Measurements from ENCODE around the gene REV1.

REV1 gene

DNA sequence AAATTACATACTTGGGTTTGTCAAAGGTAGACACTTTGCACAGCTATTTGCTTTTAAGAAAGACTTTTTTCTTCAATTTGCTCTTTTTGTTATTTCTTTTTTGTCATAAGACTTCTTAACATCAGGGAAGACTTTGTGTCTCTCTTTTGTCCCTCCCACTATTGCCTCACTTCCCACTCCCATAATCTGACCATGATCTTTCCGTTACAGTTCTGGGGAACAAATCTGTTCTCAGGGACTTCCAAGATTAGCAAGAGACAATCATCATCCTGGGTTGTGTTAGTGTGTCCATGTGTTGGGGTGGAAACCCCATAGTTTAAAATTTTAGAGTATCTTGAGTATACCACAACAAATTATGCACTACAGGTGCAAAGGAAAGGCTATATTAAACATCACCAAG lies 75.3 kb downstream of the REV1 start (continued):
- TF ChIP-seq SNAI2 (CRISPR knock-in tag; IDR thresholded peaks at IDR 0.05) (no peak), TCF4 (CRISPR knock-in tag; IDR thresholded peaks at IDR 0.05; ENCODE audit: borderline replicate concordance) (no peak)

DNA sequence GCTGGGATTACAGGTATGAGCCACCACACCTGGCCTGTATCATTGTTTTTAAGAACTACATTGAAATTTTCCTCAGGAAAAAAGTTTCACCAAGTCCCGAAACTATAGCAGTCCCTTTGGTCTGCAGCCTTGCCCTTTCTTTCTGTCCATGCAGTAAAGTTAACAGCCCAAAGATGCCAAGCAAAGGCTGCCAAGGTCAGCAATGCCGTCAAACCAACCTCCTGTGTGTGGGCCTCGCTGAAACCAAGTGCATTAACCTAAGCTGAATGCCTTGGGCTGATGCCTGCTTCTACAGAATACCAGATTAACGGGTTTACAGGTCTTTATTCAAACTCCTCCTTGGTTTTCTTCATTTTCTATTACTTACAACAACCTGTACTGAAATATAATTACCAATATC lies 79.5 kb downstream of the REV1 start:
- TF ChIP-seq ZNF565 (CRISPR knock-in tag; conservative IDR thresholded peaks at IDR 0.05; ENCODE audit: low read depth), result no peak
- TF ChIP-seq ESRRG (CRISPR knock-in tag; IDR thresholded peaks at IDR 0.05), result no peak
- no peak for TF ChIP-seq TOX (CRISPR knock-in tag; IDR thresholded peaks at IDR 0.05; ENCODE audit: borderline replicate concordance)
- TF ChIP-seq ZNF70 (CRISPR knock-in tag; IDR thresholded peaks at IDR 0.05), result no peak
- TF ChIP-seq ARNTL (CRISPR knock-in tag; IDR thresholded peaks at IDR 0.05; ENCODE audit: borderline replicate concordance, low read depth), result no peak
- no peak for ATAC-seq

DNA sequence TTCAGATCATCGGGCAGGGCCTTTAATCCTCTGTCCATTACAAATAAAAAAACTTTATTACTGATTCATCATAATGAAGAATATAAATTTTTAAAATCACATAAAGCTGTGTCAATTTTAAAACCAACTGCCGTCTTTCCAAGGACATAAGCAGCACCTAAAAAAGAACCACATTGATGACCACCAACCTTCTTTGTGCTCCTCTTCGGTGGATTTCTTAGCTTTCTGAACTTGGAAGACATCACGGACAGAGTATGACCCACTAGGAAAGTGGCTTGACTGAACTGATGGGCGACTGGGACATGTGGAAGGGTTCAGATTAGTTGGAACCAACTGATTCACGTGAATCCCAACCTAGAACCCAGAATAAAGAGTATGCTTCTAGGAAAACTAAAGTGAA lies 83.7 kb downstream of the REV1 start:
- ATAC-seq, result no peak
- TF ChIP-seq RARB (CRISPR knock-in tag; IDR thresholded peaks at IDR 0.05) (no peak), PPARA (CRISPR knock-in tag; IDR thresholded peaks at IDR 0.05; ENCODE audit: borderline replicate concordance) (no peak), ISL1 (CRISPR knock-in tag; IDR thresholded peaks at IDR 0.05) (no peak), ZC3H10 (CRISPR knock-in tag; IDR thresholded peaks at IDR 0.05) (no peak), CSDC2 (CRISPR knock-in tag; IDR thresholded peaks at IDR 0.05) (no peak), BACH2 (CRISPR knock-in tag; IDR thresholded peaks at IDR 0.05; ENCODE audit: borderline replicate concordance) (no peak), OSR1 (CRISPR knock-in tag; IDR thresholded peaks at IDR 0.05) (no peak), TOX (CRISPR knock-in tag; IDR thresholded peaks at IDR 0.05; ENCODE audit: borderline replicate concordance) (no peak), ZFP3 (CRISPR knock-in tag; IDR thresholded peaks at IDR 0.05) (no peak), SNAI2 (CRISPR knock-in tag; IDR thresholded peaks at IDR 0.05) (no peak), ZNF70 (CRISPR knock-in tag; IDR thresholded peaks at IDR 0.05) (no peak), ZNF565 (CRISPR knock-in tag; conservative IDR thresholded peaks at IDR 0.05; ENCODE audit: low read depth) (no peak), GLIS3 (CRISPR knock-in tag; IDR thresholded peaks at IDR 0.05) (no peak)
- TF ChIP-seq, protein P1, sequence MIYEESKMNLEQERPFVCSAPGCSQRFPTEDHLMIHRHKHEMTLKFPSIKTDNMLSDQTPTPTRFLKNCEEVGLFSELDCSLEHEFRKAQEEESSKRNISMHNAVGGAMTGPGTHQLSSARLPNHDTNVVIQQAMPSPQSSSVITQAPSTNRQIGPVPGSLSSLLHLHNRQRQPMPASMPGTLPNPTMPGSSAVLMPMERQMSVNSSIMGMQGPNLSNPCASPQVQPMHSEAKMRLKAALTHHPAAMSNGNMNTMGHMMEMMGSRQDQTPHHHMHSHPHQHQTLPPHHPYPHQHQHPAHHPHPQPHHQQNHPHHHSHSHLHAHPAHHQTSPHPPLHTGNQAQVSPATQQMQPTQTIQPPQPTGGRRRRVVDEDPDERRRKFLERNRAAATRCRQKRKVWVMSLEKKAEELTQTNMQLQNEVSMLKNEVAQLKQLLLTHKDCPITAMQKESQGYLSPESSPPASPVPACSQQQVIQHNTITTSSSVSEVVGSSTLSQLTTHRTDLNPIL (CRISPR knock-in tag; IDR thresholded peaks at IDR 0.05; ENCODE audit: low read depth), result no peak
- TF ChIP-seq, protein P2, sequence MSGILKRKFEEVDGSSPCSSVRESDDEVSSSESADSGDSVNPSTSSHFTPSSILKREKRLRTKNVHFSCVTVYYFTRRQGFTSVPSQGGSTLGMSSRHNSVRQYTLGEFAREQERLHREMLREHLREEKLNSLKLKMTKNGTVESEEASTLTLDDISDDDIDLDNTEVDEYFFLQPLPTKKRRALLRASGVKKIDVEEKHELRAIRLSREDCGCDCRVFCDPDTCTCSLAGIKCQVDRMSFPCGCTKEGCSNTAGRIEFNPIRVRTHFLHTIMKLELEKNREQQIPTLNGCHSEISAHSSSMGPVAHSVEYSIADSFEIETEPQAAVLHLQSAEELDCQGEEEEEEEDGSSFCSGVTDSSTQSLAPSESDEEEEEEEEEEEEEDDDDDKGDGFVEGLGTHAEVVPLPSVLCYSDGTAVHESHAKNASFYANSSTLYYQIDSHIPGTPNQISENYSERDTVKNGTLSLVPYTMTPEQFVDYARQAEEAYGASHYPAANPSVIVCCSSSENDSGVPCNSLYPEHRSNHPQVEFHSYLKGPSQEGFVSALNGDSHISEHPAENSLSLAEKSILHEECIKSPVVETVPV (CRISPR knock-in tag; IDR thresholded peaks at IDR 0.05), result no peak
- TF ChIP-seq, protein P3, sequence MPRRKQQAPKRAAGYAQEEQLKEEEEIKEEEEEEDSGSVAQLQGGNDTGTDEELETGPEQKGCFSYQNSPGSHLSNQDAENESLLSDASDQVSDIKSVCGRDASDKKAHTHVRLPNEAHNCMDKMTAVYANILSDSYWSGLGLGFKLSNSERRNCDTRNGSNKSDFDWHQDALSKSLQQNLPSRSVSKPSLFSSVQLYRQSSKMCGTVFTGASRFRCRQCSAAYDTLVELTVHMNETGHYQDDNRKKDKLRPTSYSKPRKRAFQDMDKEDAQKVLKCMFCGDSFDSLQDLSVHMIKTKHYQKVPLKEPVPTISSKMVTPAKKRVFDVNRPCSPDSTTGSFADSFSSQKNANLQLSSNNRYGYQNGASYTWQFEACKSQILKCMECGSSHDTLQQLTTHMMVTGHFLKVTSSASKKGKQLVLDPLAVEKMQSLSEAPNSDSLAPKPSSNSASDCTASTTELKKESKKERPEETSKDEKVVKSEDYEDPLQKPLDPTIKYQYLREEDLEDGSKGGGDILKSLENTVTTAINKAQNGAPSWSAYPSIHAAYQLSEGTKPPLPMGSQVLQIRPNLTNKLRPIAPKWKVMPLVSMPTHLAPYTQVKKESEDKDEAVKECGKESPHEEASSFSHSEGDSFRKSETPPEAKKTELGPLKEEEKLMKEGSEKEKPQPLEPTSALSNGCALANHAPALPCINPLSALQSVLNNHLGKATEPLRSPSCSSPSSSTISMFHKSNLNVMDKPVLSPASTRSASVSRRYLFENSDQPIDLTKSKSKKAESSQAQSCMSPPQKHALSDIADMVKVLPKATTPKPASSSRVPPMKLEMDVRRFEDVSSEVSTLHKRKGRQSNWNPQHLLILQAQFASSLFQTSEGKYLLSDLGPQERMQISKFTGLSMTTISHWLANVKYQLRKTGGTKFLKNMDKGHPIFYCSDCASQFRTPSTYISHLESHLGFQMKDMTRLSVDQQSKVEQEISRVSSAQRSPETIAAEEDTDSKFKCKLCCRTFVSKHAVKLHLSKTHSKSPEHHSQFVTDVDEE (CRISPR knock-in tag; IDR thresholded peaks at IDR 0.05), result no peak
- TF ChIP-seq, protein P4, sequence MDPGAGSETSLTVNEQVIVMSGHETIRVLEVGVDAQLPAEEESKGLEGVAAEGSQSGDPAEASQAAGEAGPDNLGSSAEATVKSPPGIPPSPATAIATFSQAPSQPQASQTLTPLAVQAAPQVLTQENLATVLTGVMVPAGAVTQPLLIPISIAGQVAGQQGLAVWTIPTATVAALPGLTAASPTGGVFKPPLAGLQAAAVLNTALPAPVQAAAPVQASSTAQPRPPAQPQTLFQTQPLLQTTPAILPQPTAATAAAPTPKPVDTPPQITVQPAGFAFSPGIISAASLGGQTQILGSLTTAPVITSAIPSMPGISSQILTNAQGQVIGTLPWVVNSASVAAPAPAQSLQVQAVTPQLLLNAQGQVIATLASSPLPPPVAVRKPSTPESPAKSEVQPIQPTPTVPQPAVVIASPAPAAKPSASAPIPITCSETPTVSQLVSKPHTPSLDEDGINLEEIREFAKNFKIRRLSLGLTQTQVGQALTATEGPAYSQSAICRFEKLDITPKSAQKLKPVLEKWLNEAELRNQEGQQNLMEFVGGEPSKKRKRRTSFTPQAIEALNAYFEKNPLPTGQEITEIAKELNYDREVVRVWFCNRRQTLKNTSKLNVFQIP (CRISPR knock-in tag; IDR thresholded peaks at IDR 0.05; ENCODE audit: borderline replicate concordance, low read depth), result no peak
- TF ChIP-seq, protein P5, sequence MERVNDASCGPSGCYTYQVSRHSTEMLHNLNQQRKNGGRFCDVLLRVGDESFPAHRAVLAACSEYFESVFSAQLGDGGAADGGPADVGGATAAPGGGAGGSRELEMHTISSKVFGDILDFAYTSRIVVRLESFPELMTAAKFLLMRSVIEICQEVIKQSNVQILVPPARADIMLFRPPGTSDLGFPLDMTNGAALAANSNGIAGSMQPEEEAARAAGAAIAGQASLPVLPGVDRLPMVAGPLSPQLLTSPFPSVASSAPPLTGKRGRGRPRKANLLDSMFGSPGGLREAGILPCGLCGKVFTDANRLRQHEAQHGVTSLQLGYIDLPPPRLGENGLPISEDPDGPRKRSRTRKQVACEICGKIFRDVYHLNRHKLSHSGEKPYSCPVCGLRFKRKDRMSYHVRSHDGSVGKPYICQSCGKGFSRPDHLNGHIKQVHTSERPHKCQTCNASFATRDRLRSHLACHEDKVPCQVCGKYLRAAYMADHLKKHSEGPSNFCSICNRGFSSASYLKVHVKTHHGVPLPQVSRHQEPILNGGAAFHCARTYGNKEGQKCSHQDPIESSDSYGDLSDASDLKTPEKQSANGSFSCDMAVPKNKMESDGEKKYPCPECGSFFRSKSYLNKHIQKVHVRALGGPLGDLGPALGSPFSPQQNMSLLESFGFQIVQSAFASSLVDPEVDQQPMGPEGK (CRISPR knock-in tag; IDR thresholded peaks at IDR 0.05; ENCODE audit: borderline replicate concordance), result no peak
